Measurements from ENCODE around the gene RBM24.

Gene RBM24

GRCh38 chr6:17289630-17290061, 8.5 kb downstream of the RBM24 start:
- Histone ChIP-seq H3K4me3 (ENCODE audit: low read length) (no peak overlapping the region), H3K9me3 (ENCODE audit: control insufficient read depth, insufficient read depth, low read length) (no peaks in the 10 kb centered on the region), H3K4me1 (ENCODE audit: control insufficient read depth, insufficient read depth, low read length) (no peaks in the 10 kb centered on the region), H3K27me3 (ENCODE audit: control insufficient read depth, insufficient read depth, low read length) (no peaks in the 10 kb centered on the region), H3K27ac (ENCODE audit: low read length) (no peak overlapping the region), H3K36me3 (ENCODE audit: control insufficient read depth, insufficient read depth, low read length) (no peaks in the 10 kb centered on the region)
- DNase-seq (ENCODE audit: low read depth, low spot score), result no peak
- no CpG with 5 or more reads among the region's 13 CpGs for WGBS (ENCODE audit: insufficient coverage, insufficient read length)

- Histone ChIP-seq H3K27me3 (ENCODE audit: control insufficient read depth, insufficient read depth, low read length) (no peaks in the 10 kb centered on the region), H3K4me3 (ENCODE audit: low read length) (no peak overlapping the region), H3K36me3 (ENCODE audit: control insufficient read depth, insufficient read depth, low read length) (no peaks in the 10 kb centered on the region), H3K27ac (ENCODE audit: low read length) (no peak overlapping the region), H3K4me1 (ENCODE audit: control insufficient read depth, insufficient read depth, low read length) (no peaks in the 10 kb centered on the region), H3K9me3 (ENCODE audit: control insufficient read depth, insufficient read depth, low read length) (no peaks in the 10 kb centered on the region)
- WGBS (ENCODE audit: insufficient coverage, insufficient read length), result no CpG with 5 or more reads among the region's 17 CpGs
- DNase-seq (ENCODE audit: low read depth, low spot score), result no peak
Measured at GRCh38 chr6:17291778-17292177, 10.6 kb downstream of the RBM24 start.

DNA sequence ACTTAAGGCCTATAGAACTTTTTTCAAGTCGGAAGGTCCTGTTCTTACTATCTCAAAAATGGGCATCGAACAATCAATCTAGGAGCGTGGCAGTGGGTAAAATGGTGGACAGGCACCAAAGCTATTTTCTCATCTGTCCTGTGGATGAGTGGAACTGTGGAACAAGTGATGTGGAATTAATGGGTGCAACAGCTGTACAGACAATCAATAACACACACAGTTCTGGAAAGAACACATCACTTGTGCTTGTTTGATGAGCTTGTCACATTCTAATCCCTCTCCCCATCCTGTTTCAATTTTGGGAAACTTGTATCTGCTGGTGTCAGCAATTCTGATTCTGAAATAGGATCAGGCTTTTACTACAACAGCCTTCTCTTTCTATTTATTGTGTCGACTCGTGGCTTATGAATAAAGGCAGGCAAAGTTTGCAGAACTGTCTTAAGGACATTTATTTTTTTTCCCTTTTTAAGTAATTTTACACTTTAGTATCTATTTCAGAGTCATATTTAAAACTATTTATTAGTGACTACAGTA, 11.5 kb downstream of the RBM24 start:
- Histone ChIP-seq H3K27ac (ENCODE audit: low read length) (no peak overlapping the region), H3K4me3 (ENCODE audit: low read length) (no peak overlapping the region), H3K9me3 (ENCODE audit: control insufficient read depth, insufficient read depth, low read length) (no peaks in the 10 kb centered on the region), H3K27me3 (ENCODE audit: control insufficient read depth, insufficient read depth, low read length) (no peaks in the 10 kb centered on the region), H3K4me1 (ENCODE audit: control insufficient read depth, insufficient read depth, low read length) (no peaks in the 10 kb centered on the region), H3K36me3 (ENCODE audit: control insufficient read depth, insufficient read depth, low read length) (no peaks in the 10 kb centered on the region)
- DNase-seq (ENCODE audit: low read depth, low spot score), result no peak
- WGBS (ENCODE audit: insufficient coverage, insufficient read length), result no CpG with 5 or more reads among the region's 5 CpGs

DNA sequence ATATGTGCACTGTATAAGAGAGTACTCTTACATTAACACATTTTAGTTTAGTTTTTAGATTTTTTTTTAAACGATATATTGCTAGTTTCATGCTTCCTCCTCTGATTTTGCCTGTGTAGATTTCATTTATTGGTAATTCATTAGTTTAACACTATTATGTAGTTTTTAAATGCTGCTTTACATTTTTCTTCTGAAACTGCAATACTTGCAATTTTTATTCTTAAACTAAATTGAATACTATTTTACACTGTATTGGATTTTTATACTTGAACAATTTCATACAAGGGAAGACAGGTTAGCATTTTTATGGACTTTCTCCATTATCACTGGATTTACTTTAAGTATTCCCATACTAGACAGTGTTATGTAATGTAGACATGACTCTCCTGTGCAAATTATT, 12.2 kb downstream of the RBM24 start:
- no peak for DNase-seq (ENCODE audit: low read depth, low spot score)
- no peak overlapping the region for H3K4me3 ChIP-seq (ENCODE audit: low read length)
- H3K27ac ChIP-seq (ENCODE audit: low read length), result no peak overlapping the region
- no peaks in the 10 kb centered on the region for H3K36me3 ChIP-seq (ENCODE audit: control insufficient read depth, insufficient read depth, low read length)
- WGBS (ENCODE audit: insufficient coverage, insufficient read length), result no CpG with 5 or more reads among the region's 1 CpG
- H3K4me1 ChIP-seq (ENCODE audit: control insufficient read depth, insufficient read depth, low read length), result no peaks in the 10 kb centered on the region
- H3K9me3 ChIP-seq (ENCODE audit: control insufficient read depth, insufficient read depth, low read length), result no peaks in the 10 kb centered on the region
- no peaks in the 10 kb centered on the region for H3K27me3 ChIP-seq (ENCODE audit: control insufficient read depth, insufficient read depth, low read length)

GRCh38 chr6:17297271-17298080, 16.3 kb downstream of the RBM24 start:
- Histone ChIP-seq H3K4me3 (ENCODE audit: low read length) (no peak overlapping the region), H3K27ac (ENCODE audit: low read length) (no peak overlapping the region), H3K36me3 (ENCODE audit: control insufficient read depth, insufficient read depth, low read length) (no peaks in the 10 kb centered on the region), H3K9me3 (ENCODE audit: control insufficient read depth, insufficient read depth, low read length) (no peaks in the 10 kb centered on the region), H3K4me1 (ENCODE audit: control insufficient read depth, insufficient read depth, low read length) (no peaks in the 10 kb centered on the region), H3K27me3 (ENCODE audit: control insufficient read depth, insufficient read depth, low read length) (no peaks in the 10 kb centered on the region)
- no CpG with 5 or more reads among the region's 3 CpGs for WGBS (ENCODE audit: insufficient coverage, insufficient read length)
- DNase-seq (ENCODE audit: low read depth, low spot score), result no peak

DNA sequence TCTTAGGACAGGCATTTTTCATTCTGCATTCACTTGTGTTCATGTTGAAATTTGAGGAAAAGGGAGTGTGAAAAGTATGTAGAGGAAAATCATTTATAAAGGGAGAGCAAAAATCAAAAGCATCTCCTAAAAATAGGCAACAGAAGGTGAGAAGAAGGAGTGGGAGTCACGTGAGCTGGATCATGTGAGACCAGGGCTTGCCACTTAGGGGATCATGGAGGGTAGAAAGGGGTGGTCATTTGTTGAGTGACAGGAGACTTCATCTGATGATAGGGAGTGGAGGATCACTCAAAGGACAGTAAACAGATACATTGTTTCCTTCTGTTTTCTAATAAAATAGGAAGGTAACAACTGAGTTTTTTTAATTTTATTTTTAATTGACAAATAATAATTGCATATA, 17.1 kb downstream of the RBM24 start:
- H3K4me1 ChIP-seq (ENCODE audit: control insufficient read depth, insufficient read depth, low read length), result no peaks in the 10 kb centered on the region

GRCh38 chr6:17299222-17299621, 18.1 kb downstream of the RBM24 start:
- whole genome bisulfite sequencing (ENCODE audit: insufficient coverage, insufficient read length), result no CpG with 5 or more reads among the region's 2 CpGs
- no peaks in the 10 kb centered on the region for H3K27me3 ChIP-seq (ENCODE audit: control insufficient read depth, insufficient read depth, low read length)

More for the DNA sequence above, 17.1 kb downstream of the RBM24 start:
- no peak overlapping the region for H3K4me3 ChIP-seq (ENCODE audit: low read length)
- no peak for DNase-seq (ENCODE audit: low read depth, low spot score)
- no peaks in the 10 kb centered on the region for H3K9me3 ChIP-seq (ENCODE audit: control insufficient read depth, insufficient read depth, low read length)
- no peaks in the 10 kb centered on the region for H3K27me3 ChIP-seq (ENCODE audit: control insufficient read depth, insufficient read depth, low read length)
- H3K27ac ChIP-seq (ENCODE audit: low read length), result no peak overlapping the region
- no peaks in the 10 kb centered on the region for H3K36me3 ChIP-seq (ENCODE audit: control insufficient read depth, insufficient read depth, low read length)
- no CpG with 5 or more reads among the region's 1 CpG for WGBS (ENCODE audit: insufficient coverage, insufficient read length)

GRCh38 chr6:17299750-17300149, 18.6 kb downstream of the RBM24 start:
- WGBS (ENCODE audit: insufficient coverage, insufficient read length), result no CpG with 5 or more reads among the region's 1 CpG
- Histone ChIP-seq H3K4me3 (ENCODE audit: low read length) (no peak overlapping the region), H3K4me1 (ENCODE audit: control insufficient read depth, insufficient read depth, low read length) (no peaks in the 10 kb centered on the region), H3K27me3 (ENCODE audit: control insufficient read depth, insufficient read depth, low read length) (no peaks in the 10 kb centered on the region), H3K27ac (ENCODE audit: low read length) (no peak overlapping the region), H3K36me3 (ENCODE audit: control insufficient read depth, insufficient read depth, low read length) (no peaks in the 10 kb centered on the region), H3K9me3 (ENCODE audit: control insufficient read depth, insufficient read depth, low read length) (no peaks in the 10 kb centered on the region)
- DNase-seq (ENCODE audit: low read depth, low spot score), result no peak

More at GRCh38 chr6:17299222-17299621, 18.1 kb downstream of the RBM24 start:
- DNase-seq (ENCODE audit: low read depth, low spot score), result no peak
- no peaks in the 10 kb centered on the region for H3K4me1 ChIP-seq (ENCODE audit: control insufficient read depth, insufficient read depth, low read length)
- H3K27ac ChIP-seq (ENCODE audit: low read length), result no peak overlapping the region
- no peaks in the 10 kb centered on the region for H3K36me3 ChIP-seq (ENCODE audit: control insufficient read depth, insufficient read depth, low read length)
- no peak overlapping the region for H3K4me3 ChIP-seq (ENCODE audit: low read length)
- no peaks in the 10 kb centered on the region for H3K9me3 ChIP-seq (ENCODE audit: control insufficient read depth, insufficient read depth, low read length)

DNA sequence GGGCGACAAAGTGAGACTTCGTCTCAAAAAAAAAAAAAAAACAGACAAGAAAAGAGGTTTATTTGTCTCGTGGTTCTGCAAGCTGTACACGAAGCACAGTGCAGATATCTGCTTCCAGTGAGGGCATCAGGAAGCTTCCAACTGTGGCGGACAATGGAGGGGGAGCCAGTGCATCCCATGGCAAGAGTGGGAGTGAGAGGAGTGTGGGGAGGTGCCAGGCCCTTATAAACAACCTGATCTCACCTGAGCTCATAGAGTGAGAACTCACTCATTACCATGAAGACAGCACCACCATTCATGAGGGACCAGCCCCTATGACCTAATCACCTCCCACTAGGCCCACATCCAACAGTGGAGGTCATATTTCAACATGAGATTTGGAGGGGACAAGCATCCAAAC, 19.5 kb downstream of the RBM24 start:
- H3K9me3 ChIP-seq (ENCODE audit: control insufficient read depth, insufficient read depth, low read length), result no peaks in the 10 kb centered on the region
- no peaks in the 10 kb centered on the region; the same call in 1 of the 2 replicates for H3K4me1 ChIP-seq (ENCODE audit: control insufficient read depth, insufficient read depth, low read length)
- DNase-seq (ENCODE audit: low read depth, low spot score), result no peak
- H3K27ac ChIP-seq (ENCODE audit: low read length), result no peak overlapping the region
- no peaks in the 10 kb centered on the region for H3K36me3 ChIP-seq (ENCODE audit: control insufficient read depth, insufficient read depth, low read length)
- H3K4me3 ChIP-seq (ENCODE audit: low read length), result no peak overlapping the region
- no CpG with 5 or more reads among the region's 5 CpGs for WGBS (ENCODE audit: insufficient coverage, insufficient read length)
- no peaks in the 10 kb centered on the region for H3K27me3 ChIP-seq (ENCODE audit: control insufficient read depth, insufficient read depth, low read length)

GRCh38 chr6:17303444-17303843, 22.3 kb downstream of the RBM24 start:
- no peaks in the 10 kb centered on the region for H3K27me3 ChIP-seq (ENCODE audit: control insufficient read depth, insufficient read depth, low read length)
- no peaks in the 10 kb centered on the region; the same call in 1 of the 2 replicates for H3K4me1 ChIP-seq (ENCODE audit: control insufficient read depth, insufficient read depth, low read length)
- no peak overlapping the region for H3K4me3 ChIP-seq (ENCODE audit: low read length)
- no CpG with 5 or more reads among the region's 2 CpGs for WGBS (ENCODE audit: insufficient coverage, insufficient read length)
- no peak for DNase-seq (ENCODE audit: low read depth, low spot score)
- no peak overlapping the region for H3K27ac ChIP-seq (ENCODE audit: low read length)
- H3K9me3 ChIP-seq (ENCODE audit: control insufficient read depth, insufficient read depth, low read length), result no peaks in the 10 kb centered on the region
- H3K36me3 ChIP-seq (ENCODE audit: control insufficient read depth, insufficient read depth, low read length), result no peaks in the 10 kb centered on the region

Measured in iPS DF 6.9 (cell line).